Measurements from ENCODE around the gene EFNA2. TPM values are rescaled to one million over a fixed set of nuclear protein-coding genes. Genes with fewer than 3 reads are reported as not detected.

EFNA2 gene
- total RNA-seq, 4 donors from 2014 or later = 0.76 TPM; not detected in 3

- no peak for DNase-seq
- no peaks in the 10 kb centered on the region for H3K27me3 ChIP-seq
- H3K9me3 ChIP-seq = no peaks in the 10 kb centered on the region
- peak overlapping the region; percentile 48 to 59 for H3K4me3 ChIP-seq
- peak overlapping the region; percentile 94 to 95 for H3K27ac ChIP-seq
- H3K4me1 ChIP-seq = peaks cover 24 to 61% of the 10 kb centered on the region in 2 donors
- intact Hi-C loops (cut with DNase I; ENCODE audit: low total_unique reads) = no loop called here
- no peak for TF ChIP-seq POLR2A (IDR thresholded peaks at IDR 0.05)
- TF ChIP-seq CTCF (IDR thresholded peaks at IDR 0.05) = no peak
- no peaks in the 10 kb centered on the region for H3K36me3 ChIP-seq
Observed at GRCh38 chr19:1261538-1261797, 24.2 kb upstream of the EFNA2 start.

- TF ChIP-seq CTCF (IDR thresholded peaks at IDR 0.05) (no peak), POLR2A (IDR thresholded peaks at IDR 0.05) (peak in 1 of 2 donors; percentile 52)
- Histone ChIP-seq H3K27me3 (no peaks in the 10 kb centered on the region), H3K27ac (peak overlapping the region; percentile 94 to 95), H3K4me3 (peak overlapping the region; percentile 48 to 59), H3K4me1 (peaks cover 24 to 58% of the 10 kb centered on the region in 2 donors), H3K9me3 (no peaks in the 10 kb centered on the region), H3K36me3 (no peaks in the 10 kb centered on the region)
- intact Hi-C loops (cut with DNase I; ENCODE audit: low total_unique reads) = no loop called here
- peak; percentile 89 for DNase-seq
Observed at GRCh38 chr19:1261798-1262622, 23.7 kb upstream of the EFNA2 start.

DNA sequence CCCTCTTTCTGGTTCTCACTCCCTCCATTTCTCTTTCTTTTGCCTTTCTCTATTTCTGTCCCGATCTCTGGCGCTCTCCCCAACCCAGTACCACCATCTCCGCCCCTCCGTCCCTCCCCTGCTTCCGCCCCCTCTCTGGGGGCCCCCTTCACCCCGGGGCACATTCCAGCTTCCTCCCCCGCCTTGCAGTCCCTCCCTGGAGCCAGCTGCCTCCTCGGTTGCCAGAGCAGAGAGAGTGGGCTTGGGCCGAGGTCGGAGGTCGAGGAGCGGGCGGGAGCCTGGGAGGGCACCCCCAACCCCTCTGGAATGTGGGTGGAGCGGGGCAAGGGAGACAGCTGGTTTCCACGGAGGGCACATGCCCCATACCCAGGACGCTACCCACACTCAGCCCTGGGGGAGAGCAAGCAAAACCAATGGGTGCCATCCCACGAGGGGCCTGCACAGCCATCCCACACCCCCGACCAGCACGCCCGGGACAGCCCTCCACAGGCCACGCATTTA lies 23.0 kb upstream of the EFNA2 start:
- H3K4me1 ChIP-seq = peaks cover 30 to 62% of the 10 kb centered on the region in 2 donors
- TF ChIP-seq POLR2A (IDR thresholded peaks at IDR 0.05) (no peak), CTCF (IDR thresholded peaks at IDR 0.05) (no peak)
- H3K36me3 ChIP-seq = no peaks in the 10 kb centered on the region
- intact Hi-C loops (cut with DNase I; ENCODE audit: low total_unique reads) = no loop called here
- H3K9me3 ChIP-seq = no peaks in the 10 kb centered on the region
- DNase-seq = peak in 1 of 2 donors; percentile 46
- no peaks in the 10 kb centered on the region for H3K27me3 ChIP-seq
- peak overlapping the region; percentile 94 to 95 for H3K27ac ChIP-seq
- H3K4me3 ChIP-seq = no peak overlapping the region

- intact Hi-C loops (cut with DNase I; ENCODE audit: low total_unique reads) = no loop called here
- Histone ChIP-seq H3K27me3 (no peaks in the 10 kb centered on the region), H3K36me3 (no peaks in the 10 kb centered on the region), H3K4me3 (no peak overlapping the region), H3K4me1 (peaks cover 35 to 65% of the 10 kb centered on the region in 2 donors), H3K9me3 (no peaks in the 10 kb centered on the region), H3K27ac (peak overlapping the region; percentile 94 to 95)
- DNase-seq = no peak
- TF ChIP-seq CTCF (IDR thresholded peaks at IDR 0.05) (no peak), POLR2A (IDR thresholded peaks at IDR 0.05) (no peak)
Observed at GRCh38 chr19:1263188-1263587, 22.5 kb upstream of the EFNA2 start.

- peaks cover 32 to 56% of the 10 kb centered on the region in 2 donors for H3K4me1 ChIP-seq
- peak overlapping the region; percentile 90 to 91 for H3K27ac ChIP-seq
Observed at GRCh38 chr19:1264801-1265614, 20.7 kb upstream of the EFNA2 start.

More at GRCh38 chr19:1264801-1265614, 20.7 kb upstream of the EFNA2 start:
- intact Hi-C loops (cut with DNase I; ENCODE audit: low total_unique reads) = no loop called here
- H3K36me3 ChIP-seq = no peaks in the 10 kb centered on the region
- TF ChIP-seq CTCF (IDR thresholded peaks at IDR 0.05) (no peak), POLR2A (IDR thresholded peaks at IDR 0.05) (no peak)
- H3K4me3 ChIP-seq = no peak overlapping the region
- peak; percentile 85 to 88 for DNase-seq
- no peaks in the 10 kb centered on the region for H3K9me3 ChIP-seq
- H3K27me3 ChIP-seq = no peaks in the 10 kb centered on the region

Data from uterus (tissue), 4 donors.